IMR-90 (cell line): ENCODE measurements around the gene CAPN9. TPM values are rescaled to one million over a fixed set of nuclear protein-coding genes. Genes with fewer than 3 reads are reported as not detected.

Experiments used
- ATAC-seq: fragments of 200-7000 bp; cut with Tn5 transposase; 2 replicates; pipeline ENCODE4 v1.9.1; 2020; ENCODE audit warnings: low read depth, mild to moderate bottlenecking, moderate library complexity
- BruUV-seq: library from RNA; stranded (reverse); fragments of 400-500 nt; replicated peaks from 2 replicates; lab custom pipeline; 2021; lab: Mats Ljungman, UMichigan
- CTCF ChIA-PET: fragments of 300-600 bp; formaldehyde crosslinking; extraction: SDS; loops from one replicate; lab custom pipeline; 2021; ENCODE audit warnings: antibody characterized with exemption; lab: Yijun Ruan, JAX
- POLR2A ChIA-PET: fragments of 300-600 bp; sonication (Branson Sonifier 250); formaldehyde crosslinking; loops from one replicate; lab custom pipeline; 2022; ENCODE audit warnings: antibody characterized with exemption; ENCODE audit not compliant: unreplicated experiment; lab: Charles Lee
- DNase-seq: peaks from one replicate; pipeline ENCODE4 v3.0.0; 2013
- H2AFZ ChIP-seq: replicated peaks from 2 replicates; pipeline ENCODE3; 2013; ENCODE audit warnings: low read length, mild to moderate bottlenecking; ENCODE audit not compliant: poor library complexity
- H2AK5ac ChIP-seq: 2 replicates; pipeline ENCODE4 v1.6.1; 2013; ENCODE audit warnings: low read depth, low read length, inconsistent platforms
- H2AK9ac ChIP-seq: replicated peaks from 2 replicates; pipeline ENCODE3; 2013; ENCODE audit warnings: mild to moderate bottlenecking, low read depth, low read length, moderate library complexity; ENCODE audit not compliant: poor library complexity
- H2BK120ac ChIP-seq: 2 replicates; pipeline ENCODE4 v1.6.1; 2013; ENCODE audit warnings: low read depth, low read length, inconsistent platforms
- H2BK15ac ChIP-seq: 3 replicates; pipeline ENCODE4 v1.6.1; 2013; ENCODE audit warnings: low read depth, low read length, inconsistent platforms
- H2BK20ac ChIP-seq: 2 replicates; pipeline ENCODE4 v1.6.1; 2013; ENCODE audit warnings: low read depth, mild to moderate bottlenecking, inconsistent platforms, low read length, moderate library complexity
- H2BK5ac ChIP-seq: 2 replicates; pipeline ENCODE4 v1.6.1; 2013; ENCODE audit warnings: mild to moderate bottlenecking, low read depth, low read length, inconsistent platforms; ENCODE audit not compliant: poor library complexity, severe bottlenecking
- H3K14ac ChIP-seq: replicated peaks from 2 replicates; pipeline ENCODE4 v1.6.1; 2013; ENCODE audit warnings: low read depth, low read length, inconsistent platforms
- H3K18ac ChIP-seq: 2 replicates; pipeline ENCODE4 v1.6.1; 2013; ENCODE audit warnings: low read depth, low read length, control low read depth
- H3K23ac ChIP-seq: 2 replicates; pipeline ENCODE4 v1.6.1; 2013; ENCODE audit warnings: low read depth, low read length, inconsistent platforms
- H3K27ac ChIP-seq: 2 replicates; pipeline ENCODE4 v1.5.1; 2013; ENCODE audit warnings: mild to moderate bottlenecking, control low read depth, low read length; ENCODE audit not compliant: insufficient read depth
- H3K27me3 ChIP-seq: 2 replicates; pipeline ENCODE4 v1.6.1; 2013; ENCODE audit warnings: low read length; ENCODE audit not compliant: control insufficient read depth, insufficient read depth
- H3K36me3 ChIP-seq: 2 replicates; pipeline ENCODE4 v1.6.1; 2013; ENCODE audit warnings: low read length, mixed read lengths; ENCODE audit not compliant: control insufficient read depth, insufficient read depth
- H3K4ac ChIP-seq: 2 replicates; pipeline ENCODE4 v1.6.1; 2013; ENCODE audit warnings: low read depth, low read length, inconsistent platforms
- H3K4me1 ChIP-seq: 2 replicates; pipeline ENCODE4 v1.6.1; 2013; ENCODE audit warnings: low read length, mixed read lengths; ENCODE audit not compliant: control insufficient read depth, insufficient read depth
- H3K4me2 ChIP-seq: 2 replicates; pipeline ENCODE4 v1.6.1; 2013; ENCODE audit warnings: low read depth, mild to moderate bottlenecking, control low read depth, low read length, moderate library complexity
- H3K4me3 ChIP-seq: 2 replicates; pipeline ENCODE4 v1.5.1; 2013; ENCODE audit warnings: low read depth, mild to moderate bottlenecking, control low read depth, low read length, moderate library complexity; ENCODE audit not compliant: insufficient read depth
- H3K56ac ChIP-seq: 2 replicates; pipeline ENCODE4 v1.6.1; 2013; ENCODE audit warnings: low read length, inconsistent platforms; ENCODE audit not compliant: insufficient read depth; ENCODE audit errors: extremely low read depth
- H3K79me1 ChIP-seq, 2 experiments: 2 replicates each; pipeline ENCODE4 v1.6.1; 2013; ENCODE audit warnings: low read length in 2 of 2, inconsistent platforms in 1 of 2, low read depth in 1 of 2
- H3K9ac ChIP-seq: 2 replicates; pipeline ENCODE4 v1.6.1; 2013; ENCODE audit warnings: low read depth, low read length, control low read depth
- H3K9me1 ChIP-seq: 2 replicates; pipeline ENCODE4 v1.6.1; 2013; ENCODE audit warnings: low read length, inconsistent platforms; ENCODE audit not compliant: insufficient read depth
- H3K9me3 ChIP-seq: 2 replicates; pipeline ENCODE4 v1.6.1; 2013; ENCODE audit warnings: low read length; ENCODE audit not compliant: control insufficient read depth, insufficient read depth
- H4K20me1 ChIP-seq: 2 replicates; pipeline ENCODE4 v1.6.1; 2013; ENCODE audit warnings: low read length, inconsistent platforms; ENCODE audit not compliant: insufficient read depth
- H4K5ac ChIP-seq: 2 replicates; pipeline ENCODE4 v1.6.1; 2013; ENCODE audit warnings: mild to moderate bottlenecking, low read depth, low read length, control low read depth
- H4K8ac ChIP-seq, 2 experiments: 2 replicates each; pipeline ENCODE4 v1.6.1; 2013; ENCODE audit warnings: low read depth in 2 of 2, low read length in 2 of 2, control low read depth in 1 of 2, inconsistent platforms in 1 of 2
- H4K91ac ChIP-seq: 2 replicates; pipeline ENCODE4 v1.6.1; 2013; ENCODE audit warnings: low read depth, low read length, inconsistent platforms; ENCODE audit not compliant: insufficient read depth
- BHLHE40 ChIP-seq: fragments of 150-350 bp; IDR thresholded peaks from 2 replicates; pipeline ENCODE4 v1.6.1; 2016; ENCODE audit warnings: mild to moderate bottlenecking, low read depth, low read length
- CEBPB ChIP-seq: IDR thresholded peaks from 2 replicates; pipeline ENCODE4 v1.6.1; 2012; ENCODE audit warnings: low read depth, low read length, improper control_type of control experiment
- CHD1 ChIP-seq: IDR thresholded peaks from 2 replicates; pipeline ENCODE4 v1.6.1; 2012; ENCODE audit warnings: low read depth, low read length, improper control_type of control experiment
- ELK1 ChIP-seq: fragments of 150-350 bp; IDR thresholded peaks from 2 replicates; pipeline ENCODE4 v1.6.1; 2016; ENCODE audit warnings: low read depth, mild to moderate bottlenecking, low read length, moderate library complexity, borderline replicate concordance
- FOS ChIP-seq: fragments of 150-350 bp; IDR thresholded peaks from 2 replicates; pipeline ENCODE4 v1.6.1; 2016; ENCODE audit warnings: low read depth, low read length
- MAFK ChIP-seq: IDR thresholded peaks from 2 replicates; pipeline ENCODE4 v1.6.1; 2012; ENCODE audit warnings: low read depth, low read length, improper control_type of control experiment
- MAZ ChIP-seq: IDR thresholded peaks from 2 replicates; pipeline ENCODE4 v1.6.1; 2012; ENCODE audit warnings: low read depth, mild to moderate bottlenecking, low read length, improper control_type of control experiment, moderate library complexity, borderline replicate concordance
- MXI1 ChIP-seq: IDR thresholded peaks from 2 replicates; pipeline ENCODE4 v1.6.1; 2012; ENCODE audit warnings: low read depth, mild to moderate bottlenecking, low read length, moderate library complexity, borderline replicate concordance
- NFE2L2 ChIP-seq: fragments of 150-350 bp; IDR thresholded peaks from 2 replicates; pipeline ENCODE4 v1.6.1; 2016; ENCODE audit warnings: low read depth, mild to moderate bottlenecking, low read length
- POLR2A ChIP-seq: IDR thresholded peaks from 2 replicates; pipeline ENCODE4 v1.6.1; 2012; ENCODE audit warnings: mild to moderate bottlenecking, low read depth, low read length
- RAD21 ChIP-seq: IDR thresholded peaks from 2 replicates; pipeline ENCODE4 v1.6.1; 2012; ENCODE audit warnings: low read length, improper control_type of control experiment
- RCOR1 ChIP-seq: IDR thresholded peaks from 2 replicates; pipeline ENCODE4 v1.6.1; 2012; ENCODE audit warnings: mild to moderate bottlenecking, low read length, improper control_type of control experiment; ENCODE audit not compliant: insufficient replicate concordance
- RFX5 ChIP-seq: IDR thresholded peaks from 2 replicates; pipeline ENCODE4 v1.8.0; 2012; ENCODE audit warnings: low read depth, mild to moderate bottlenecking, low read length, moderate library complexity
- SMC3 ChIP-seq: fragments of 150-350 bp; IDR thresholded peaks from 2 replicates; pipeline ENCODE4 v1.6.1; 2016; ENCODE audit warnings: low read depth, mild to moderate bottlenecking, antibody characterized with exemption, low read length, moderate library complexity
- USF2 ChIP-seq: fragments of 150-350 bp; IDR thresholded peaks from 2 replicates; pipeline ENCODE4 v1.6.1; 2017; ENCODE audit warnings: mild to moderate bottlenecking, antibody characterized with exemption, low read length, low read depth
- WGBS, 2 experiments: methylation state at CpG; one replicate each; pipeline versions ENCODE4 v1.1.5 to v1.1.7; 2013; ENCODE audit warnings: missing lambda C conversion rate in 2 of 2; ENCODE audit not compliant: insufficient read length in 1 of 2; ENCODE audit errors: extremely low coverage in 2 of 2; 5-methylcytosine and 5-hydroxymethylcytosine counted together
- dilution Hi-C: fragments of 300-500 bp; cut with HindIII; formaldehyde crosslinking; loops from one replicate; pipeline ENCODE4 v1.14.3; 2018; ENCODE audit warnings: low sequenced_read_pairs; ENCODE audit not compliant: unreplicated experiment
- in situ Hi-C: fragments of 300-500 bp; cut with MboI; formaldehyde crosslinking; loops from 3 replicates; pipeline ENCODE4 v1.14.3; 2019; ENCODE audit warnings: low sequenced_read_pairs, inconsistent platforms, mixed read lengths
- intact Hi-C: fragments of 100-400 bp; cut with micrococcal nuclease; formaldehyde crosslinking; loops from 2 replicates; pipeline ENCODE4 v1.10.0; 2022
- polyA plus RNA-seq, 3 experiments: library from polyadenylated mRNA; depleted of rRNA; stranded (reverse); fragments of >200 nt; gene quantifications; 2 replicates each; pipeline ENCODE4 v1.2.3, GENCODE V29; 2012; ENCODE audit warnings: low replicate concordance in 1 of 3
- total RNA-seq: library from RNA; depleted of rRNA; stranded (reverse); fragments of >200 nt; gene quantifications from 2 replicates; pipeline ENCODE4 v1.2.3, GENCODE V29; 2012
- TF ChIP-seq, protein P1 (sequence below): conservative IDR thresholded peaks from 2 replicates; pipeline ENCODE4 v1.5.1; 2012; ENCODE audit warnings: mild to moderate bottlenecking, low read depth, low read length, improper control_type of control experiment

The CAPN9 gene
- total and polyA plus RNA-seq, 2 of the 4 experiments (the other 2 are of a cell fraction) = not detected

DNA sequence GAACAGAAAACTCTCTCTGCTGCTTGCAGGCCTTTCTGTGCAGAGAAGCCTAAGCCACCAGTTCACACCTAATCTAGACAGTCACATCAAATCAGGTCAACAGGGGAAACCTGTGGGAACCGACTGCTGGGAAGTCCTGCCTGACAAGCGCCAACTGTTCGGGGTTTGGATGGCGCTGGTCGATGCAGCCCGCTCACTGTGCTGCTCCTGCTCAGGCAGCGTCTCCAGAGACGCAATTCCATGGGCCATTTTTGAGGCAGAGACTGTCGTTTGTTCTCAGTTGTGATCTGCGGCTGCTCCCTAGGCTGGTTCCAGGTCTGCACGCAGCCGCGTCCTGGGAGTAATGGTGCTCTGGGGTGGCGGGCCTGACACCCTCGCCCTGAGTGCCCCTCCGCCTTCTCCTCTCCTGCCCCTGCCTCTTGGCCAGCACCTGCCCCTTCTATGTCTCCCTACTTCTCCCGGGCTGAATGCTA, 34.7 kb upstream of the CAPN9 start:
- TF ChIP-seq MAZ (no peak), ELK1 (no peak), USF2 (no peak), CEBPB (no peak), FOS (no peak), MAFK (no peak), CHD1 (no peak), SMC3 (no peak), RFX5 (no peak), POLR2A (no peak), BHLHE40 (no peak), RCOR1 (no peak), NFE2L2 (no peak), MXI1 (no peak), RAD21 (no peak)
- TF ChIP-seq, protein P1, sequence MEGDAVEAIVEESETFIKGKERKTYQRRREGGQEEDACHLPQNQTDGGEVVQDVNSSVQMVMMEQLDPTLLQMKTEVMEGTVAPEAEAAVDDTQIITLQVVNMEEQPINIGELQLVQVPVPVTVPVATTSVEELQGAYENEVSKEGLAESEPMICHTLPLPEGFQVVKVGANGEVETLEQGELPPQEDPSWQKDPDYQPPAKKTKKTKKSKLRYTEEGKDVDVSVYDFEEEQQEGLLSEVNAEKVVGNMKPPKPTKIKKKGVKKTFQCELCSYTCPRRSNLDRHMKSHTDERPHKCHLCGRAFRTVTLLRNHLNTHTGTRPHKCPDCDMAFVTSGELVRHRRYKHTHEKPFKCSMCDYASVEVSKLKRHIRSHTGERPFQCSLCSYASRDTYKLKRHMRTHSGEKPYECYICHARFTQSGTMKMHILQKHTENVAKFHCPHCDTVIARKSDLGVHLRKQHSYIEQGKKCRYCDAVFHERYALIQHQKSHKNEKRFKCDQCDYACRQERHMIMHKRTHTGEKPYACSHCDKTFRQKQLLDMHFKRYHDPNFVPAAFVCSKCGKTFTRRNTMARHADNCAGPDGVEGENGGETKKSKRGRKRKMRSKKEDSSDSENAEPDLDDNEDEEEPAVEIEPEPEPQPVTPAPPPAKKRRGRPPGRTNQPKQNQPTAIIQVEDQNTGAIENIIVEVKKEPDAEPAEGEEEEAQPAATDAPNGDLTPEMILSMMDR = no peak
- H2AK5ac ChIP-seq = no peak overlapping the region
- H3K79me1 ChIP-seq = no peaks in the 10 kb centered on the region
- H3K27me3 ChIP-seq = peaks cover 3% of the 10 kb centered on the region; the same call in 1 of the 2 replicates
- CTCF ChIA-PET = no interaction called here
- POLR2A ChIA-PET = no interaction called here
- H3K27ac ChIP-seq = no peak overlapping the region
- H3K4ac ChIP-seq = no peak overlapping the region
- H3K9me3 ChIP-seq = no peaks in the 10 kb centered on the region
- no peak overlapping the region for H4K8ac ChIP-seq
- no peak overlapping the region for H2BK15ac ChIP-seq
- no peak overlapping the region for H4K5ac ChIP-seq
- H3K9ac ChIP-seq = no peak overlapping the region
- no peaks in the 10 kb centered on the region for H4K20me1 ChIP-seq
- peaks cover 4% of the 10 kb centered on the region; the same call in 1 of the 2 replicates for H3K9me1 ChIP-seq
- no peak for ATAC-seq
- H3K4me1 ChIP-seq = peaks cover 10% of the 10 kb centered on the region
- H2BK20ac ChIP-seq = no peak overlapping the region
- no peak overlapping the region for H3K23ac ChIP-seq
- H4K91ac ChIP-seq = no peak overlapping the region
- H3K14ac ChIP-seq = no peak overlapping the region
- no peaks in the 10 kb centered on the region for H3K36me3 ChIP-seq
- in situ Hi-C loops (no loop called here), intact Hi-C loops (loop anchor here (5.0 kb wide), 1 partner anchor 40 kb away; no protein-coding TSS in a partner anchor), dilution Hi-C loops (no loop called here)
- no peak overlapping the region for H2BK120ac ChIP-seq
- WGBS, 2 experiments = 60% methylated on average over 3 of the region's 17 CpGs; no CpG with 5 or more reads in 1 of the 2 experiments
- H2BK5ac ChIP-seq = no peak overlapping the region
- BruUV-seq = no TSS peak
- no peak overlapping the region for H3K4me3 ChIP-seq
- DNase-seq = no peak
- no peak overlapping the region for H3K4me2 ChIP-seq
- H2AK9ac ChIP-seq = no peak overlapping the region
- H2AFZ ChIP-seq = peak overlapping the region; percentile 8
- no peak overlapping the region for H3K18ac ChIP-seq
- H3K56ac ChIP-seq = no peak overlapping the region
